ENCODE measurements around the gene PDHX.

The PDHX gene

GRCh38 chr11:34984514-34984913 lies 68.1 kb downstream of the PDHX start:
- ChIA-PET CTCF (interaction anchor here (0.8 to 1.5 kb wide), 2 partner anchors 325 to 408 kb away, joined by 3 to 4 read pairs; no protein-coding TSS in a partner anchor), POLR2A (no interaction called here)
- no peak overlapping the region for H3K4me3 ChIP-seq (ENCODE audit: low read depth, low read length)
- TF ChIP-seq, protein P1, sequence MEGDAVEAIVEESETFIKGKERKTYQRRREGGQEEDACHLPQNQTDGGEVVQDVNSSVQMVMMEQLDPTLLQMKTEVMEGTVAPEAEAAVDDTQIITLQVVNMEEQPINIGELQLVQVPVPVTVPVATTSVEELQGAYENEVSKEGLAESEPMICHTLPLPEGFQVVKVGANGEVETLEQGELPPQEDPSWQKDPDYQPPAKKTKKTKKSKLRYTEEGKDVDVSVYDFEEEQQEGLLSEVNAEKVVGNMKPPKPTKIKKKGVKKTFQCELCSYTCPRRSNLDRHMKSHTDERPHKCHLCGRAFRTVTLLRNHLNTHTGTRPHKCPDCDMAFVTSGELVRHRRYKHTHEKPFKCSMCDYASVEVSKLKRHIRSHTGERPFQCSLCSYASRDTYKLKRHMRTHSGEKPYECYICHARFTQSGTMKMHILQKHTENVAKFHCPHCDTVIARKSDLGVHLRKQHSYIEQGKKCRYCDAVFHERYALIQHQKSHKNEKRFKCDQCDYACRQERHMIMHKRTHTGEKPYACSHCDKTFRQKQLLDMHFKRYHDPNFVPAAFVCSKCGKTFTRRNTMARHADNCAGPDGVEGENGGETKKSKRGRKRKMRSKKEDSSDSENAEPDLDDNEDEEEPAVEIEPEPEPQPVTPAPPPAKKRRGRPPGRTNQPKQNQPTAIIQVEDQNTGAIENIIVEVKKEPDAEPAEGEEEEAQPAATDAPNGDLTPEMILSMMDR (IDR thresholded peaks at IDR 0.05; ENCODE audit: insufficient read depth, low read length, missing control alignments): no peak
- no peak for DNase-seq (ENCODE audit: low read depth, low spot score)

GRCh38 chr11:34986883-34987520 lies 70.6 kb downstream of the PDHX start:
- TF ChIP-seq, protein P1 (IDR thresholded peaks at IDR 0.05; ENCODE audit: insufficient read depth, low read length, missing control alignments): no peak
- ChIA-PET CTCF (interaction anchor here (0.7 to 3.3 kb wide), 6 partner anchors 8 to 405 kb away, joined by 3 to 10 read pairs (median 4); no protein-coding TSS in a partner anchor), POLR2A (interaction anchor here (0.7 kb wide), 1 partner anchor 217 kb away, joined by 3 read pairs; no protein-coding TSS in a partner anchor)
- no peak overlapping the region for H3K4me3 ChIP-seq (ENCODE audit: low read depth, low read length)
- DNase-seq (ENCODE audit: low read depth, low spot score): no peak

DNA sequence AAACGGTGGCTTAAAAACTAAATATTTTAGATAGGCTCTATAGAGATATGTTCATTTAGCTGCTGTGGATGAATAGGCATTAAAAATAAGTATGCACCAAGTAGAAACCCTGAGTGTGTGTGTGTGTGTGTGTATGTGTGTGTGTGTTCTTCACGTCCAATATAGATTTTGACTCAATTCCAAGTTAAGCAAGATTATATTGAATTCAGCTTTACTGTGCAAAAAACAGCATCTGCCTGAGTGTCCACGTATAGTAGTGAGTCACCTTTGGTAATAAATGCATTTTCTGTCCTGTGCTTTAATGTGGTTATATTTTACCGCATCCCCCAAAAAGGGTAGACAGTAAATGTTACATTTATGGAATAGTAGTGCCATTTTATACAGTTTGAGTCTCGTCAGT lies 71.2 kb downstream of the PDHX start:
- no peak overlapping the region for H3K4me3 ChIP-seq (ENCODE audit: low read depth, low read length)
- TF ChIP-seq, protein P1 (IDR thresholded peaks at IDR 0.05; ENCODE audit: insufficient read depth, low read length, missing control alignments): no peak
- no peak for DNase-seq (ENCODE audit: low read depth, low spot score)
- CTCF ChIA-PET: interaction anchor here (1.3 to 3.3 kb wide), 5 partner anchors 8 to 405 kb away, joined by 3 to 10 read pairs (median 5); no protein-coding TSS in a partner anchor
- POLR2A ChIA-PET: interaction anchor here (0.7 to 1.0 kb wide), 2 partner anchors 11 to 217 kb away, joined by 3 to 7 read pairs; no protein-coding TSS in a partner anchor

GRCh38 chr11:34988294-34989255 lies 72.2 kb downstream of the PDHX start:
- no peak overlapping the region for H3K4me3 ChIP-seq (ENCODE audit: low read depth, low read length)
- TF ChIP-seq, protein P1 (IDR thresholded peaks at IDR 0.05; ENCODE audit: insufficient read depth, low read length, missing control alignments): no peak
- ChIA-PET CTCF (interaction anchor here (0.7 to 3.3 kb wide), 6 partner anchors 9 to 404 kb away, joined by 3 to 10 read pairs (median 6); no protein-coding TSS in a partner anchor), POLR2A (interaction anchor here (0.6 to 1.0 kb wide), 3 partner anchors 12 to 495 kb away, joined by 3 to 7 read pairs (median 3); no protein-coding TSS in a partner anchor)
- no peak for DNase-seq (ENCODE audit: low read depth, low spot score)

- CTCF ChIA-PET: interaction anchor here (1.0 kb wide), 1 partner anchor 64 kb away, joined by 3 read pairs; no protein-coding TSS in a partner anchor
- TF ChIP-seq, protein P1 (IDR thresholded peaks at IDR 0.05; ENCODE audit: insufficient read depth, low read length, missing control alignments): no peak
- POLR2A ChIA-PET: no interaction called here
- H3K4me3 ChIP-seq (ENCODE audit: low read depth, low read length): no peak overlapping the region
- no peak for DNase-seq (ENCODE audit: low read depth, low spot score)
Observed at GRCh38 chr11:34990916-34991315, 74.5 kb downstream of the PDHX start.
